Subcutaneous adipose tissue (tissue), 4 donors: ENCODE results near the gene RNF182. TPM values are rescaled to one million over a fixed set of nuclear protein-coding genes. Genes with fewer than 3 reads are reported as not detected.

Experiments used
- total RNA-seq, 4 donors: library from RNA; depleted of rRNA; stranded (reverse); fragments of >200 nt; gene quantifications; one replicate each; pipeline ENCODE4 v1.1.0, GENCODE V29; 2016
- TF ChIP-seq, protein P1 (sequence below): fragments of 450-650 bp; IDR thresholded peaks from one replicate; pipeline ENCODE4 v1.5.1; 2016; ENCODE audit warnings: low read depth, mild to moderate bottlenecking, control low read depth, antibody characterized with exemption, moderate library complexity

Gene RNF182
- total RNA-seq, 4 donors from 2014 or later: 0.38 to 1.8 (median 1.1) TPM

DNA sequence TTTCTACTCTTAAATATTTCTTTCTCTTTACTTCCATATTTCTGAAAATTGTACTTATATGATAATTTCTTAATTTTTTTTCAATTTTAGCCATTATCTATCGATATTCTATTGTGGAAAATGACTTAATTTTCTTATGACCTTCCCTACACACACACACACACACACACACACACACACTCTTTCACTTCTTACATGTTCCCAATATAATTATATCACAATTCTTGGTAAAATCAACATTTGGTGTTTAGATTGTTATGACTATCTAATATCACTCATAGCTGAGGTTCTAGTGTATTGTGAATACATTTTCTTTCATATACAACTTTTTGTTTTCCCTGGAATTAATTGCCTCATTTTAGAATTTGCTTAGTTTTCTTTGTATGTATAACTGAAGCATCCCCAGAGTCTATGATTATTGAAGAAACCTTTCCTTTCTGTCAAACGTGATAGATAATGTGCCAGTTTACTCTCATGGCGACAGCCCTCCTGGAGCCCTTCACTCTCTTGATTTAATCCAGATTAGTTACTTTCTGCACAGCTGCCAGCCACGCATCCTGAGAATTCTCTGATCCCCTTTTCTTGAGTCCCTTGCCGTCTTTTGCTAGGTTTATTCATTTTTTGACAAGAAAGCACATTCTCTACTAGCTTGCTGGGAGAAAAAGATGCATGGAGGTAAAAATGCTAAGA, 63.4 kb downstream of the RNF182 start:
- TF ChIP-seq, protein P1, sequence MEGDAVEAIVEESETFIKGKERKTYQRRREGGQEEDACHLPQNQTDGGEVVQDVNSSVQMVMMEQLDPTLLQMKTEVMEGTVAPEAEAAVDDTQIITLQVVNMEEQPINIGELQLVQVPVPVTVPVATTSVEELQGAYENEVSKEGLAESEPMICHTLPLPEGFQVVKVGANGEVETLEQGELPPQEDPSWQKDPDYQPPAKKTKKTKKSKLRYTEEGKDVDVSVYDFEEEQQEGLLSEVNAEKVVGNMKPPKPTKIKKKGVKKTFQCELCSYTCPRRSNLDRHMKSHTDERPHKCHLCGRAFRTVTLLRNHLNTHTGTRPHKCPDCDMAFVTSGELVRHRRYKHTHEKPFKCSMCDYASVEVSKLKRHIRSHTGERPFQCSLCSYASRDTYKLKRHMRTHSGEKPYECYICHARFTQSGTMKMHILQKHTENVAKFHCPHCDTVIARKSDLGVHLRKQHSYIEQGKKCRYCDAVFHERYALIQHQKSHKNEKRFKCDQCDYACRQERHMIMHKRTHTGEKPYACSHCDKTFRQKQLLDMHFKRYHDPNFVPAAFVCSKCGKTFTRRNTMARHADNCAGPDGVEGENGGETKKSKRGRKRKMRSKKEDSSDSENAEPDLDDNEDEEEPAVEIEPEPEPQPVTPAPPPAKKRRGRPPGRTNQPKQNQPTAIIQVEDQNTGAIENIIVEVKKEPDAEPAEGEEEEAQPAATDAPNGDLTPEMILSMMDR: no peak

DNA sequence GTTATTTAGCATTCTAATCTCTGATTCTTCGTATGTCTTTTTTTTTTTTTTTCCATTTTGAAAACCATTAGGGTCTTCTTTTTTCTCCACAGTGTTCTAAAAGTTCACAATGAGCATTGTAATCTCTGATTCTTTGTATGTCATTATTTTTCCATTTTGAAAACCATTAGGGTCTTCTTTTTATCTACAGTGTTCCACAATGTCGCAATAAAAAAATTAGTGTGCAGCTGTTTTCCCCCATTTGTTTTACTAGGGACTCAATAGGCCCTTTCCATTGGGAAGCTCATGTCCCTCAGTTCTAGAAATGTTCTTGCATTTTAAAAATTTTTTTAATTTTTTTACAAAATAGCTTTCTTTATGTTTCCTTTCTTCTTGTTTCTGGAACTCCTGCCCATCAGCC, 64.2 kb downstream of the RNF182 start:
- TF ChIP-seq, protein P1: no peak

DNA sequence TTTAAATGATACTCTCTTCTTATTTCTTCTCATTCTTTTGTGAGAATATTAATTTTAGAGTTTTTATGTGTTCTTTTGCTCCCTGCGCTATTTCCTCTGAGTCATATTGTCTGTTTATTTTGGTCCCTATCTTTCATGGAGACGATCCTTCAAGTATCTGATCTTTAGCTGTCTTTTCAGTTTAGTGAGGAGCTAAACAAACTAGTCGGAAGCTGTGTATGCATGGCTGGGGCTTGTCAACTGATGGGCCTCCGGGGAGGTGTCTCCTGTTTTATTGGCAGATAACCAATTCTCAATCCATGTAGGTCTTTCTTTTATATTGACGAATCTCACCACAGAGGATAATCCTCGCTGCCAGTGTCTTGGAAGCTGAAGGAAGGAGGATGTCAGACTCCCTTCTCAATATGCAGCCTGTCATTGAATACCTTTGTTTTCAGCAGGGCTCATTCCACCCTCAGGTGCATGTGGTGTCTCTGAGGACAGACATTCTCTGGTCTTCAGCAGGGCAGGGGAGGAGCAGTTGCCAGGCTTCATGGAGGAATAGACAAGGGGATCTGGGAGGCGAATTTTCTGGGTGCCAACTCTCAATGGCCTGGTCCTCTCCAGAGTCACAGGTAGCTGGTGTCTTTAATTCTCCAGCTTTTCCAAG, 64.9 kb downstream of the RNF182 start:
- TF ChIP-seq, protein P1: no peak

DNA sequence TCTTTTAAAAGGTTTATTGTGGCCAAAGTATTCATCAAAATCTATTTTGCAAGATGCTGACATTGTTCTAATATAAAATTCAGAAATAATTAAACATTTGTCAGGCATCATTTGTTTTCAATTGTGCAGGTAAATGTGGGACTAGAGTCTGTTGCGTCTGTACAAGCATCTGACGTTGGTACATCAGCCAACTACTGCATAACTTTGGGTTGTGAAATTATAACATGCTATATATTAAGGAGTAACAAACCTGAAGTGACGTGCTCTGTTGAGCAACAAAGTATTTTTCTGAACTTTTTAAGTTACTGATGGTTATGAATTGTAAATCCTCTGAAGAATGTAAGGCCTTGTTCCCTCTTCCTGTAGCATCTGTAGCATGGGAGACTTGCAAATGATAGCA, 66.0 kb downstream of the RNF182 start:
- TF ChIP-seq, protein P1: no peak

DNA sequence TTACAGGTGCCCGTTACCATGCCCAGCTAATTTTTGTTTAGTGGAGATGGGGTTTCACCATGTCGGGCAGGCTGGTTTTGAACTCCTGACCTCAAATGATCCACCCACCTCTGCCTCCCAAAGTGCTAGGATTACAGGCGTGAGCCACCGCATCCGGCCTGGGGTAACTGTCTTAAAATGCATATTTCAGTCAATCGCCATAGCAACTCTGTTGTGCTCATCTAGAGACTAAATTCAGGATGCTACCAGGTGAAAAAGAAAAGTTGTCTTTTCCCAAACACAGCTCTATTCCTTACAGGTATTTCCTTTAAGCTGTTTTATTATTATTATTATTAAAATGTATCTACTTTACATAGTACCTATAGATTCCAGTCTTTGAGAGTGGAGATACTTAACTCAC, 66.6 kb downstream of the RNF182 start:
- TF ChIP-seq, protein P1: no peak

DNA sequence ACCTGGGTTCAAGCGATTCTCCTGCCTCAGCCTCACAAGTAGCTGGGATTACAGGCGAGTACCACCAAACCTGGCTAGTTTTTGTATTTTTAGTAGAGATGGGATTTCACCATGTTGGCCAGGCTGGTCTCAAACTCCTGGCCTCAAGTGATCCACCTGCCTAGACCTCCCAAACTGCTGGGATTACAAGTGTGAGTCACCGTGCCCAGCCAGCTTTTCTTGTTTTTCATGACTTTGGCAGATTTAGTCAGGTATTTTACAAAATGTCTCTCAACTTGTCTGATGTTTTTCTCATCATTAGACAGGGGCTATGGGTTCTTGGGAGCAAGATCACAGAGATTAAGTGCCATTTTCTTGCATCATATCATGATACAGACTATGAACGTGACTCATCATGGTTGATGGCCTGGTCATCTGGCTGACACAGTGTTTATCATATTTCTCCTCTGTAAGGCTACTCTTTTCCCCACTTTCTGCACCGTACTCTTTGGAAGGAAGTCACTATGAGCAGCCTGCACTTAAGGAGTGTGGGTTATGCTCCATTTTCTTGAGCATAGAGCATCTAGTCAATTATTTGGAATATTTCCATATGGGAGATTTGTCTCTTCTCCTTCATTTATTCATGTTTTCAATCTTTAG, 67.8 kb downstream of the RNF182 start:
- TF ChIP-seq, protein P1: no peak

DNA sequence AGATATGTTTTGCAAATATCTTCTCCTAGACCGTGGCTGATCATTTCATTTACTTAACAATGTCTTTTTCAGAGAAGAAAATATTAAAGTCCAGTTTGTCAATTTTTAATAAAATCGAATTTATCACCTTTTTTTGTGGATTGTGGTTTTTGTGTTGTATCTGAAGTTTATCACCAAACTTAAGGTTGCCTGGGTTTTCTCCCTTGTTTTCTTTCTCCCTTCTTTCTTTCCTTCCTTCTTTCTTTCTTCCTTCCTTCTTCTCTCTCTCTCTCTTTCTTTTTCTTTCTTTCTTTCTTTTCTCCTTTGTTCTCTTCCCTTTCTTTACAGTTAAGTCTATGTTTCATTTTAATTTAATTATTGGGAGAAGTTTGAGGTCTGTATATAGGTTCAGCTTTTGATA, 68.7 kb downstream of the RNF182 start:
- TF ChIP-seq, protein P1: no peak
